GM21786 (cell line): ENCODE measurements around the gene SPOCK1.

Experiments
- ATAC-seq: cut with Tn5 transposase; IDR thresholded peaks from one replicate; pipeline ENCODE4 v1.9.1; 2021; ENCODE audit not compliant: unreplicated experiment

The SPOCK1 gene

DNA sequence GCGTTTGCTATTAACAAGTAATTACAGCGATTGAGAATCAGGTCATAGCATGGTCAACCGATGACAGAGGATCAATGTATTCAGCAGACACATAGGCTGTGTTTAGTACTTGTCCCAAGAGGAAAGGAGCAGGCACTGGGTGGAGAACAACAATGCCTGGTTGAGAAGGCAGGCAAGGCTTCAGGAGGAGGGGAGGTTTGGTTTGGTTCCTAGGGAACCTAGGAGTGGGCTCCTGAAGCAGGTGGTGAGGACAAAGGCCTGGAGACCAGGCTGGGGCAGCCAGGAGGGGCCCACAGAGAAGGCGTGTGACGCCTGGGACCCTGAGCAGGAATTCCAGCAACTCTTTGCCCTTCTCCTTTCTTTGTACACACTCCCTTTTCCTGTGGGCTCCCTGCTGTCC is 195.6 kb downstream of the SPOCK1 start:
- ATAC-seq = no peak

DNA sequence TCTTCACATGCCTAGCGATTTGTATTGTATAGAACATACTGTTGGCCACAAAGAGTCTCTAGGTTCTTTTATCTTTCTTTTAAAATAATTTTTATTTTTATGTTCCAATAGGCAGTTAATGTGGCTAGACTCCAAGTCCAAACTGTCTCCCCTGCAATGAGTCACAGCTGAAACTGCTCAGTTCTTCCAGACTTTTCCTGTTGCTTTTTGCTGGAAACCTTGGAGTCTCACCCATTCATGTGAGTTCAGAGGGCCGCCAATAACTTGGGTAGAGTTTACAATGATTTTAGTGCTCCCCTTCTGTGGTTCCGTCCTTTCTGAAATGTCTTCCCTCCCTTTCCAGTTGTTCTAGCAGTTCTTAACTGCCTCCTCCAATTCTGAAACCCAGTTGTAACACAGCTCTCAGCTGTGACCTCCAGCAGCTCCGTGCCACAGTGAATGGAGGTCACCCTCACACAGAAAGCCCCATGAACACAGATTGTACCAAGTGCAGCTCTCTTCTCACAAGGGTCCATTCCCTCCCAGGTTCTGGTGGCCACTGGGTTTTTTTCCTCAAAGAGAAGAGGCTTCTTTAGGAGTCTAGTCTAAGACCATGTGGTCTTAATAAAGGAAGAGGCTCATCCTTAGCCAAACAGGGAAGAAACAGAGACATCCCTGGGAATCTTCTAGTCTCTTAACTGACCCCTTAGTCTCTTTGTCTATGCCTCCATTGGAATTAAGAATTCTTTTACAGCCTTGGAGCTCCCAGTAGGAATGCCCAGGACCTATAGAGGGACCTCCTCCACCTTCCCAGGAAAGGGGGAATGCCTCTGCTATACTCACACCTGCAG is 198.5 kb downstream of the SPOCK1 start:
- ATAC-seq = no peak

DNA sequence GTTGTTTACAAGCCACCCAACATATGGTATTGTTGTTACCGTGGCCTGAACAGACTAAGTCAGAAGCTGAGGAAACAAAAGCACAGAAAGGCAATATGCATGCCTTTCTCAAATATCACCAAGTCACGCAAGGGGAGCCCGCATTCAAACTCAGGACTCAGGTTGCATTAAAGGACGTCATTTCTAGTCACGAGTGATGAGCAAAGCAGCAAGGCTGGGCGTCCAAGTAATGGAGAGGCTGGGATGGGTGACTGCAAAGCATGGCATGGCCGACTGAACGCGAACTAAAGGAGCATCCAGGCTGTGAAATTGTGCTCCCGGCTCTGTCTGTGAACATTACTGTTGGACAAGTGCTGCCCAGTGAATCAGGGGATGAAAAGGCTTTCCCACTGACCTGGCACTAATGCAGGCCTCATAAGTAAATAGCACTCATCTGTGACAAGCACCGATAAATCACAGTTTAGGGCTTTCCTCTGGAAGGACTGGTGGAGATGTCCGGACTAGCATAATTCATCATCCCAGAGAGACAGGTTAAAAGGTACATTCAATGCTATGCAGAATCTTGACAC is 202.8 kb downstream of the SPOCK1 start:
- ATAC-seq = no peak

DNA sequence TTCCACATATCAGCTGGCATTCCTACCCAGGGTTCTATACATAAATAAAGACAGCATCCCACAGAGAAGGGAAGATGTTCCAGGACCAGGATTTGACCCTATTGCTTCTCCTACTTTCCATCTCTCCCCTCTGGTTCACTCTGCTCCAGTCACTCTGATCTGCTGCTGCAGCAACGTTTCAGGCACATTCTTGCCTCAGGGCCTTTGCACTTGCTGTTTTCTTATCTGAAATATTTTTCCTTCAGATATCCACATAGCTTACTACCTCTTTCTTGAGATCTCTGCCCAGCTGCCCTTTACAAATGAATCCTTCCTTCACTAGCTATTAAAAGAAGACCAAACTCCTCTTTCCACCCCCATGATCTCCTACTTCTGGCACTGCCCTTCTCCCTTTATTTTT is 204.5 kb downstream of the SPOCK1 start:
- ATAC-seq = no peak

DNA sequence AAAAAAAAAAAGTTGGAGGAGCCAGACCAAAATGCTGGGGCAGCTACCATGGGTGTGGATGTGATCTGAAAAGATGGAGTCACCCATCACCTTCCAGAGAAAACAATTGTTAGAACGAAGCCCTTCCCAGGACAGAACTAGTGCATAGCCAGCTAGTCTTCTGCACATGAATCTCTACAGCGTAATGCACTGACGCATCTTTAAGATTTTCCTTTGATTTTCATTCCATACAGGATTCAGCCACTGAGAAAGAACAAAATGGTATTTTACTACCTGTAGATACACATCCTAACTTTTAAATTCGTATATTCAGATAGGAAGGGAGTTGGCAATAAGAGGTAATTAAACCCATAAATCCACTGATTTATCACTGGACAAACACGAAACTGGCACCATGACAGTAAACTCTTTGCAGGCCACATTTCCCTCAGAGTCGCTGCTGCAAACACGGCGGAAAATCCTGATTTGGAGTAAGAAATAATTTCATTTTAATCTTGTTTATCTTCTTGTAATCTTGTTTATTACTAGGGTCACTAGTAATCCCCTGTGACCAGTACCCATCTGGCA is 206.6 kb downstream of the SPOCK1 start:
- no peak for ATAC-seq

DNA sequence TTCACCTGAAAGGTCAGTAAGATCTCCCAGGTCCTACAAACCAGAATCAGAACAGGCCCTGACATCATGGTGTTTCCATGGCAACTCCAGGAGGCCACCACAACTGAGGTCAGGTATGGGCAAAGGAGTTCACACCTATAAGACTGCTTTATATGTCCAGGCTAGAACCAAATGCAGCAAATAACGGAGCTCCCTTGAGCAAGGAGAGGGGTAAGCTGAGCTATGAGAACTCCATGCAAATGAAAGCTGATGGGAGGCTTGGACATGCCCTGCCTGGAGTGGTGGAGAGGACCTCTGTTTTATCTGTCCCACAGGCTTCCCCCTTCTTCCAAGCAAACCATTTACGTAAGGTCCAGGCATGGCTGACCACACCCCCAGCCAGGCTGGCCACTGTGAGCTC is 207.7 kb downstream of the SPOCK1 start:
- ATAC-seq = no peak

DNA sequence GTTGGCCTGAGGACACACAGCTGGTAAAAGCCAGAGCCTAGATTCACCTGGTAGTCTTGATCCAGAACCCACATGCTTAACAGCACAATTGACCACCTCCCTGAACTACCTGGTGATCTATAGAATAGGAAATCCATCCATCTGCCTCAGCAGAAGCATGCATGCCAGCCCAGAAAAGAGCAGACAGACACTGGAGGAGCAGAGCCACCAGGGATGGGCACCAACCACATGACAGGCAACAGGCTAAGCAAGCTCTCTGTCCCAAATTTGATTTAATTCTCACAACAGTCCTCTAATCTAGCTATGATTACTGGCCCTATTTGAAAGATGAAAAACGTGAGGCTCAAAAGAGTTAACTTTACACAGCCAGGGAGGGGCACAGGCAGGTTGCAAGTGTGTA is 208.1 kb downstream of the SPOCK1 start:
- ATAC-seq = no peak

DNA sequence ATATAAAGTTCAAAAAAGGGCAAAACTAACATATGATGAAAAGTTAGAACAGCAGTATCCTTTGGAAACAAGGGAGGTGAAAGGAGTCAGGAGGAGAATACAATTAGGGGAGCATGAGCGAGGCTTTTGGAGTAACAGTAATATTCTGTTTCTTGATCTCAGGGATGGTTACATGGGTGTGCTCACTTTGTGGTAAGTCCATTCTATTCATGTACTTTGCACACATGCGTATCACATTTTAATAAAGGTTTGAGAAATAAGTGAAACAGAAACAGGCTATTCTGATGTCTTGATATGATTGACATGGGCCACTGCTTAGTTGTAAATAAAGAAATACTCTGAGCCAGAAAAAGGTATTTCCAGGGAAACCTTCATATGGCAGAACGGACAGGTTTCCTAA is 208.8 kb downstream of the SPOCK1 start:
- ATAC-seq = no peak

DNA sequence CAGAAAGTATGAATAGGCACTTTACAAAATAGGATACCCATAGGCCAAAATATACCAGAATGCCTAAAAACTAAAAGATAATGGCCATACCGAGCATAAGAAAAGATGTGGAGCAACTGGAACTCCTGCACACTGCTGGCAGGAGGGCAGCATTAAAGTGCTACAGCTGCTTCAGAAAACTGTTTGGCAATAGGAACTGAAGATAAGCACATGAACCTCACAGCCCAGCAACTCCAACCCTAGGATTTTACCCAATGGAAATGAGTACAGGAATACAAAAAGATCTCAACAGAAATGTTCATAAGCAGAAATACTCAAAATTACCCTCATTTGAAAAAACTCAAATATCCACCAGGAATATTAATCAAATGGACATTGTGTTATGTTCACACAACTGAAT is 209.3 kb downstream of the SPOCK1 start:
- ATAC-seq = no peak

DNA sequence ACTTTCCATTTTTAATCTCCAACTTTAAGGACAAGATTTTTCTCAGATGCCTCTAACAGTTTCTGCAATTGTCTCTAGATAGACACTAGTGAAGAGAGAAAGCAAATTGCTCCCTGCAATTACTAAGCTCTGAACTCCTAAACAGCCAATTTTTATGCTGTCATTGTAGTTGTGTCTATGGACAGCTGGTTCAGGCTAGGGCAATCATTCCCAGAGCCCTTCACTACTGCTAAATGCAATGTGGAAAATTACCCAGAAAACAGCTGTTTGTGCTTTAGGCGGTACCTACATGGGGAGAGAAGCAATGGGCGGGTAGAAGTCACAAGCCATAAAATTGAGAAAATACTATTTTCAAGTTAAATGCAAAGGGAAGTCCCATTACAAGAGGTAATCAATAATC is 211.6 kb downstream of the SPOCK1 start:
- no peak for ATAC-seq

DNA sequence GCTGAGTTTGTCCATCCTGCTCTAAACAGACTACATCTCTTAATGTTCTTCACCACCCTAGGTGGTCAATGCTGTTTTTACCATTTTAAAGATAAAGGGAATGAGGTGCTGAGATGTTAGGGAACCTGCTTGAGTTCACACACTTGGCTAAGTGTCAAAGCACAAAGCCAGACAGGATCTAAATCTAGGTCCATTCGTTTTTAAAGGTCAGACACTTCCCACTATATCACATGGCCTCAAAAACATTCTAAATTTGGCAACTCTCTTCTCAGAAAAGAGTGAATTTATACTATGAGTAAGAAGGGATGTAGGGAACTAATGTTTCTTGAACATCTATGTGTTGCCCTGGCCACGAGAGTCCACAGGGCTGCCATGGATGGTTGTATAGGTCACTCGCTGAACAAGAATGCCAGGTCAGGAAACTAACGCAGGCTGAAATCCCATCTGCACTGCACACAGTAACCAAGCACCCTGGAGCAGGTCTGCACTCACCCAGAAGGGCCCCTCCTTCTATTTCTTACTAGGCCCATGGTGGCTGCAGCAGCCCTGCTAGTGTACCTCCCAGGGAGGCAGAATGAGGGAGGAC is 213.0 kb downstream of the SPOCK1 start:
- ATAC-seq = no peak

DNA sequence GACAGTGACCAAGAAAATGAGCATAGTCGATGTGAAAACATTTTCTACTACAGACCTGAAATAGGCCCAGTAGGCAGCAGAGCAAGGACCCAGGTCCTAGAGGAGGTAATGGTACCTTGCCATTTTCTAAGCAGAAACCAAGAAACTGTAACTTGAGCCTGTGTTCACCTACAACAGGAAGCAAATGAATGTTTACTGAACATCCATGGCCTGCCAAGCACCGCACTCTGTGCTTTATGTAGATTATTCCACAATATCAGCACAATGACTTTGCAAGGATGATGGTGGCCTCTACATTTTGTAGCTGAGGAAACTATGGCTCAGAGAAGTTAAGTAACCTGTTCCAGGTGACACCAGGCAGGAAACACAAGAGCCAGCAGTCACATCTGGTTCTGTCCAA is 215.3 kb downstream of the SPOCK1 start:
- no peak for ATAC-seq

DNA sequence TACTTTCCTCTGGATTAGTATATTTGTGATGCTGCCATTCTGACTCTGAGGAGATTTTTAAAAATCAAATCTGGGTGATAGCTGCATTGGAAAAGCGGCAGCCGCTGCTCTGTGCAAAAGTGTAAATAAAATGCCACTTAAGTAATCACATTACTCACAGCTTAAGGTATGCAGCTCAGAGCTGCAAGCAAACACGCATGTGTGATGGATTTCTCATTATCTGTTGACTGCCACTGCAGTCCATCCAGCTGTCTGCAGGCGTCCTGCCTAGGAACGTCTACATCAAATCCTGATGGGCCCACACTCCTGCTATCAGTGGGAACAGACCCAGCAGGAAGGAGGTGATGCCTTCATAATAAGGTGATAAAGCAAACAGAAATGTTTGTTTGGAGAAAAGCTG is 216.9 kb downstream of the SPOCK1 start:
- no peak for ATAC-seq

DNA sequence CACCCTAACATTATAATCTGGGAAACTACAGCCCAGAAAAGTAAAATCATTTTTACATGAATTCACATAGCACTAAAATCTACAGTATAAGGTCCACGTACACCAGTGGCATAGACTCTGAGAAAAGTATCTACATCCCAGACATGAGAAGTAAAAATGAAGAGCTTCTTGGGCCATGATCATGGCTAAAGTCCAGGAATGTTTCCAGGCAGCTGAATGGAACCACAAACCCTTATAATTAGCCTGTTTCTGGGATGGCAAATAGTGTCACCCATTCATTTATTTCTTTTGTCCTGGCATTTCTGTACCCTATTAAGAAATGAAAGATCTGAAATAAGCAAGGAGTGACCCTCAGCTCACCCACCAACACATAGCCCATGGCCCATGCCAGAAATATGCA is 217.9 kb downstream of the SPOCK1 start:
- ATAC-seq = no peak

DNA sequence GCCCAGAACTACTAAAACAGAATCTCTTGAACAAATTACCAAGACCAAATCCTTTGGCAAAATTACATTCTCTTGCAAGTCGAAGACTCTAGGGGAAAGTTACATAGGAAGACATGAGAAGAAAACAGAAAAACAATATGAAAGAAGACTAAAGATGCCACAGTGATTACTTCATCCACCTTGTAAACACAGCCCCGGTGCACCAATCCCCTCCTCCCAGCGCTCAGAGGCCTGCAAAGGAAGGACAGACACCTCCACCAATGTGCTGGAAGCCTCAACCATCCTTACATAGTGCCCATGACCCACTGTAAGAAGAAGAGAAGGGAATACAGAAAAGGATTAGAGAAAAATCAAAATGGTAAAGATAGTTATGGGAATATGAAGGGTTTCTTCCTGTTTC is 218.5 kb downstream of the SPOCK1 start:
- no peak for ATAC-seq

DNA sequence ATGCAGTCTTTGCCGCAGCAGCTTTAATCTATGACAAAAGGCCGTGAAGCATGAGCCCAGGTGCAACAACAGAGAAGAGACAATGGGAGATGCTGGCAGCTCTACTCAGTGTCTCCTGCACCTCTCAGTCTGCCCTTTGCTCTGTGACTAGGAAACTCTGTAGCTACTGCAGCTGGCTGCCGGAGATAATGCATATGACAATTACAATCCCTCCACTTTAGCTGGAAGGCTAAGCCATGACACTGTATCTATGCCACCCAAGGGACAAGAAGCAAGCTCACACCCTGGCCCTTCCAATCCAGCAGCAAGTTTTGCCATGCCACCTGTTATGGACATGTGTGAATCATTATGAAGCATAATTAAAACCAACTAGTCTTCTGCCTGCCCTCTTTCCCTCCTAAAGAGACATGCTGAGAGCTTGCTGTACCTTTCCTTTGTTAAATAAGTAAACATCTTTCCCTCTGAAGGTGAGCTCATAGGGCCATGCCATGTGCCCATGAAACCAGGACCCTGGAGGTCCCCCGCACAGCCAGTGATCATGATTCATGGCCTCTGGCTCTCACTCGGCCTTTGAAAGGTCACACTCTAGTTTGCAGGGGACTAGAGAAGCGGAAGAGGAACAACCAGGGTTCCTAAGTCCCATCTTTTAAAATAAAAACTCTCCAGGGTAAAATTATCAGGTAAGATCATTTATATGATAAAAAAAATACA is 219.4 kb downstream of the SPOCK1 start:
- ATAC-seq = no peak

DNA sequence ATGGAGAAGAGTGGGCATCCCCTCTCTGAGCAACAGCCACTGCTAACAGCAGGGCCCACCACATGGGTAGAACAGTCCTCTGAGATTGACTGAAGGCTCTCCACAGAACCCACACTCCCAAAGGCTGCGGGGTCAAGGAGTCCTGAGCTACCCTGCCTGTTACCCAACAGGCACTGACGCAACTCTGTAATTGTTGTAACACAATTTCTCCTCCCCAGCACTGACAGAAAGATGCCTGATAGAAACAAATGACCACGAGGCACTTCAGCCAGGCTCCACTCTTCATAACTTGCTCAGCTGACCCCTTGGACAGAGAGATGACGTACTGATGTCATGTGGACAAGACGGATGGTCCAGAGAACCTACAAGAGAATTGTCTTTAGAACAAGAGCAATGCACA is 220.7 kb downstream of the SPOCK1 start:
- ATAC-seq = no peak

DNA sequence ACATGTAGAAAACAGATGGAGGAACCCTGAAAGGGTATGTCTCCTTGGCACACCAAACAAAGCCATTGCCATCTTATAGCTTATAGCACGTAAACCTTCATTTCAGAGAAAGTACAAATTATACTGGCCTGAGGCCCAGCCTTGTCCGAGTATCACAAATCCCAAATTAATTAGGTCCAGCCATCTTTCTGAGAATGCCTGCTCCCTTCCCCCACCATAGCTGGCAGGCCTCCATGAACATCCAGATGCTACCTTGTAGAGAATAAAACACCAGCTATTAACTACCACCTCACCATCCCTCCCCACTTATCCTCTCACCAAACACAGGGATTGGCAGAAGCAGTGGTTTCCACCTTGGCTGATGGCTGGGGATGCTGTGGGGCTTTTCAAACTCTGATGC is 224.0 kb downstream of the SPOCK1 start:
- no peak for ATAC-seq

DNA sequence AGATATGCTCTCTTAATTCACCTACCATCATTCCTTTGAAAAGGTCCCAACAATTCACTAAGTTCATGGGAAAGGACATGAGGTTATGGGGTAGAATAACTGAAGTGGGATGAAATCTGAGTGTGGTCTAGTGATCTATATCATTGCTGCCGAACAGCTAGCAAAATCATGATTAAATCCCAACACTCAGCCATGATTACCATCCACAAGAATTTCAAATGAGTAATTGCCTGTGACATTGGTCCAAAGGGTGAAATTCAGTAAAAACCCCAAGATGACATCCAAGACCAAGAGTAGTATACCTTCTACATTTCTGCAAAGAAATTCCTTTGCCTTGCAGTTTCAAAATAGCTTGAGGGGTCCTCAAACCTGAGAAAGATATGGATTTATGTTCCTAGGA is 225.6 kb downstream of the SPOCK1 start:
- no peak for ATAC-seq

DNA sequence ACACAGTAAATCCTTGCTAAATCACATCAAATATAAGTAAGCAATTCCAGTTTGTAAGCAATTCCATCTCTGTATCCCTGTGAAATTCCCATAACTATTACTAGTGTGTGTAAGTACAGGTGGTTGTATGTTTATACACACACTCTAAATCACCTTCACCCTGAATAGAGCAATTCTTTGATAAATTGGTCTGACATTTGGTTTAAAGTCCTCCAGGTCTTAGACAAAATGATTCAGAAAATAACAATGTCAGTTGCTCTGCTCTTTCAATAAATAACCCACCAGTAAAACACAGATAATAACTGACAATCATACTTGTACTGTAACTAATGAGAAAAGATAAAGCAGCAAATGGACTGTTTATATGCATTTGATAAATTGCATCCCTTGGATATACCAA is 226.3 kb downstream of the SPOCK1 start:
- ATAC-seq = no peak

DNA sequence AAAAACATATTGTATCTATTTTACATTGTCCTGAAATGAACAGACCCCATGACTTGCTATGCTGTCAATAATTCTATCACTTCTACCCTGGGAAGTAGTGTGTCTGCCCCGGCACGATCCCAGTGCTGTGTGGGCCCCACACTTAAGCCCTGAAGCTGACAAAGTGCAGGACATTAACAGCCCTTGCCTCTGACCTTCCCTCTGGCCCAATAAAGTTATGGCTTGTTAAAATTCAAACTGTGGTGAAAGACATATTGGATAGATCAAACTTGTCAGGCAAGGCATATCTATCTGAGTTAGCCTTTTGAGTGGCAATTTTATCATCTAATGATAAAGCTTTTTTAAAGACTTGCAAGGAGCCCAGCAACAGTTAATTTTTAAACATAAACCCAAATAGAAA is 229.2 kb downstream of the SPOCK1 start:
- no peak for ATAC-seq

DNA sequence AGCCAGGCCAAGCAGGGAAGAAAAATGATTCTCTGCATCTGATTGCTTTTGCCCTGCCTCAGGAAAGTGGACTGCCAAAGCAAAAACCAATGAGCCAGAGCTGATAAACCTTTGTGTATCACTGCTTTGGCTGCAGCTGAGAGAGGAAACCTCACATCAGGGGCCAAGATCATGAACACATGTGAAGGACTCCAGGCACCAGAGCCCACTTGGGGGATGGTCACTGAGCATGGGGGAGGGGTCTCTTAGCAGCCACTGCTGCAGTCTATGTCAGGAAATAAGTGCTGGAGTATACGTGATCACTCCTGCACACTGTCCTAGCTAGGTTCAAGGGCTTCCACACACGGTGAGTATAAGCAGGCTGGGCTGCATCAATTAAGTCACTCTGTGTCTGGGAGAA is 229.9 kb downstream of the SPOCK1 start:
- ATAC-seq = no peak
